ENCODE results near the gene SLC26A9.

Gene SLC26A9

GRCh38 chr1:205930799-205931281 lies 12.4 kb downstream of the SLC26A9 start:
- TF ChIP-seq POLR2A (IDR thresholded peaks at IDR 0.05; ENCODE audit: low read depth, low read length) (no peak), TAF1 (IDR thresholded peaks at IDR 0.05; ENCODE audit: borderline replicate concordance, low read depth, low read length) (no peak), POLR2AphosphoS5 (IDR thresholded peaks at IDR 0.05; ENCODE audit: low read depth, low read length) (no peak)
- no peak for FAIRE-seq
- no peak for DNase-seq (ENCODE audit: insufficient read length)

DNA sequence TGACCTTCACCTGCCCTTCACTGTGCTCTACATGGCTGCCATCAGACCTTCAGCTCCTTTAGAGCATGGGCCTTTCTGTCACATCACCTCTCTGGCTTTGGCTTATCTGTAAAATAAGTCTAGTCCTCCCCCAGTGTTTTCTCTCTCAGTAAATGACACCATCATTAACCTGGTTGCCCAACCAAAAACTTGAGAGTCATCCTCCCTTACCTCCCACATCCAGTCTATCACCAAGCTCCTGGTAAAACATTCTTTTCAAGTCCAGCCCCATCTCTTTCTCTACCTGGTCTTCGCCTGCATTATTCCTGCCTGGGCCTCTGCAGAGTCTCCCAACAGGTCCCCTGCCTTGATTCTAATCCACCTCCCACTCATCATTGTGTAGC lies 13.1 kb downstream of the SLC26A9 start:
- TF ChIP-seq TAF1 (IDR thresholded peaks at IDR 0.05; ENCODE audit: borderline replicate concordance, low read depth, low read length), result no peak
- TF ChIP-seq POLR2A (IDR thresholded peaks at IDR 0.05; ENCODE audit: low read depth, low read length), result no peak
- no peak for TF ChIP-seq POLR2AphosphoS5 (IDR thresholded peaks at IDR 0.05; ENCODE audit: low read depth, low read length)
- FAIRE-seq (no peak), DNase-seq (ENCODE audit: insufficient read length) (no peak)

DNA sequence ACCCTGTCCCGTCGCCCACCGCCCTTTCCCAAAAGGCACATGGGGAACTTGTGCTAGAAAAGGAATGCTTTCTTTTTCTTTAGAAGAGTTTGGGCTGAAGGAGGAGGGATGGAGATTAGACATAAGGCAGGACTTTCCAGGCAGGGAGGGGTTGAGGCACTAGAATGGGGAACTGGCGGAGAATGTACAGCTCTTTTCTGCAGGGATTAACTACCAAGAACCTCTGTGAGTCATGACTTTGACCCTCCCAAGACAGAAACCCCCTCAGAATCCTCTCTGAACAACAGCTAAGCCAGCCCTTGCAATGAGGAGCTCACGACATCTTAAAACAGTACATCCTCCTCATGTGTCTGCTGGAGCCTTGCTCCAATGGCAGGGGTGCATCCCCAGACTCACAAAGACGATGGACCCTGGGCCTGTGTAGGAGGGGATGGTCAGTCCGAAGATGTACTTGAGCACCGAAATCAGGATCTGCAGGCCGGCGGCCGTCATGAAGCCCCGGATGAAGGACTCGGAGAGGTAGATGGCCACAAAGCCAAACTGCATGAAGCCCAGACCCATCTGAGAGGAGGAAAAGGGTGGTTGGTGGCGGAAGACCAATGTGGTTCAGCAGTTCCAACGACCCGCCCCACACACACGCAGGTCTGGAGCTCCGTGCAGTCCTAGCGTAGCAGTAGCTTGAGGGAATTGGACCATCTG lies 13.6 kb downstream of the SLC26A9 start:
- no peak for DNase-seq (ENCODE audit: insufficient read length)
- TF ChIP-seq TAF1 (IDR thresholded peaks at IDR 0.05; ENCODE audit: borderline replicate concordance, low read depth, low read length) (no peak), POLR2A (IDR thresholded peaks at IDR 0.05; ENCODE audit: low read depth, low read length) (no peak), POLR2AphosphoS5 (IDR thresholded peaks at IDR 0.05; ENCODE audit: low read depth, low read length) (no peak)
- FAIRE-seq, result no peak

- TF ChIP-seq POLR2AphosphoS5 (IDR thresholded peaks at IDR 0.05; ENCODE audit: low read depth, low read length) (no peak), TAF1 (IDR thresholded peaks at IDR 0.05; ENCODE audit: borderline replicate concordance, low read depth, low read length) (no peak), POLR2A (IDR thresholded peaks at IDR 0.05; ENCODE audit: low read depth, low read length) (no peak)
- DNase-seq (ENCODE audit: insufficient read length) (no peak), FAIRE-seq (no peak)
Observed at GRCh38 chr1:205928317-205928716, 14.9 kb downstream of the SLC26A9 start.

DNA sequence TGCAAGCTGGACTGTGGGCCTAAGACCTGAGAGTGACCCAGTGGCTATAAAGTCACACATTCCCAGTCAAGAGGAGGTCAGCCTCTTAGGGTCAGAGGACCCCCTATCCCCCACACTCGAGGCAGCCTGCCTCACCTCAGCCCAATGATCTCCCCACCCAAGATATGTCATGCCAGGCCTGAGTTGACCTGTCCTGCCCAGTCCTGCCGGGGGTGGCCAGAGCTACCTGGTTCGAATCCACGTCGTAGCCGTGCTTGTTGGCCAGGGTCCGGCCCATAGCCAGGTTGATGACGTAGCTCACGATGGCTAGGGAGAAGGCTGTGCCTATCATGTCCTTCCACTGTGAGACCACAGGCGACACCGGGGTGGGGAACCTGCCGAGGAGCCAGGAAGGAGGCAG lies 15.6 kb downstream of the SLC26A9 start:
- FAIRE-seq (no peak), DNase-seq (ENCODE audit: insufficient read length) (no peak)
- TF ChIP-seq POLR2AphosphoS5 (IDR thresholded peaks at IDR 0.05; ENCODE audit: low read depth, low read length) (no peak), POLR2A (IDR thresholded peaks at IDR 0.05; ENCODE audit: low read depth, low read length) (no peak), TAF1 (IDR thresholded peaks at IDR 0.05; ENCODE audit: borderline replicate concordance, low read depth, low read length) (no peak)

DNA sequence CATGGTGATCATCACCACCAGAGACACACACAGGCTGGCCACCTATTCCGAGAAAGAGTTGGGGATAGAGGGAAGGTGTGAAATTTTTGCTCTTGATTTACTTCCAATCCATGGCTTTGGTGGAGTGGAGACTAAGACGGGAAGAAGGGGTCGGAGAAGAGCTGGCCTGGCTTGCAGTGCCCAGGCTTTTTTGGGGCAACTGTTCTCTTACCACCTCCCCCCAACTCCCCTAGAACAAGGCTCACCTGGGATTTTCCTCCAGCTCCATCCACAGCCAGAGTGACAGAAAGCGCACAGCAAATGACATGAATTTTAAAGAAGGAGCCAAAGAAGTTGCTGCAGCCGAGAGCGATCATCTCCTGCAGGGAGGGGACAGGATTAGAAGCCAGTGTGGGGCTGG lies 16.0 kb downstream of the SLC26A9 start:
- DNase-seq (ENCODE audit: insufficient read length) (no peak), FAIRE-seq (no peak)
- TF ChIP-seq POLR2A (IDR thresholded peaks at IDR 0.05; ENCODE audit: low read depth, low read length) (no peak), POLR2AphosphoS5 (IDR thresholded peaks at IDR 0.05; ENCODE audit: low read depth, low read length) (no peak), TAF1 (IDR thresholded peaks at IDR 0.05; ENCODE audit: borderline replicate concordance, low read depth, low read length) (no peak)

DNA sequence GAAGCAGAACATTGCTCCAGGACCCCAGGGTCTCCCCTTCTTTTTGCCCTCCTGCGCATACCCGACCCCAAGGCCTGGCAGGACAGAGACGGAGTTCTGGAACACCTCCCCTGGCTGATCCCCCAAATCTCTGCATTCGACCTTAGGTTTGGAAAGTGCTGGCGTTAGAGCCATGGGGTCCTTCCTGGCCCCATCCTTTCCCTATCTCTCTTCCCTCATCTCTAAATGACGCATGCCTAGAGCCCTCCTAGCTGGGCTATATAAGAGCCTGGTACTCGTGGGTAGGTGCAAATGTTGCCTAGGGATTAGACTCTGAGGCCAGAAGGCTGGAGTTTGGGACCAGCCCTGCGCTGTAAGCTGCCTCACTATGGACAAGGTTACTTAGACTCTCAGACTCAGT lies 16.6 kb downstream of the SLC26A9 start:
- DNase-seq (ENCODE audit: insufficient read length) (no peak), FAIRE-seq (no peak)
- TF ChIP-seq POLR2AphosphoS5 (IDR thresholded peaks at IDR 0.05; ENCODE audit: low read depth, low read length) (no peak), POLR2A (IDR thresholded peaks at IDR 0.05; ENCODE audit: low read depth, low read length) (no peak), TAF1 (IDR thresholded peaks at IDR 0.05; ENCODE audit: borderline replicate concordance, low read depth, low read length) (no peak)

- FAIRE-seq (no peak), DNase-seq (ENCODE audit: insufficient read length) (no peak)
- TF ChIP-seq TAF1 (IDR thresholded peaks at IDR 0.05; ENCODE audit: borderline replicate concordance, low read depth, low read length), result no peak
- no peak for TF ChIP-seq POLR2AphosphoS5 (IDR thresholded peaks at IDR 0.05; ENCODE audit: low read depth, low read length)
- TF ChIP-seq POLR2A (IDR thresholded peaks at IDR 0.05; ENCODE audit: low read depth, low read length), result no peak
Observed at GRCh38 chr1:205926213-205926612, 17.0 kb downstream of the SLC26A9 start.

DNA sequence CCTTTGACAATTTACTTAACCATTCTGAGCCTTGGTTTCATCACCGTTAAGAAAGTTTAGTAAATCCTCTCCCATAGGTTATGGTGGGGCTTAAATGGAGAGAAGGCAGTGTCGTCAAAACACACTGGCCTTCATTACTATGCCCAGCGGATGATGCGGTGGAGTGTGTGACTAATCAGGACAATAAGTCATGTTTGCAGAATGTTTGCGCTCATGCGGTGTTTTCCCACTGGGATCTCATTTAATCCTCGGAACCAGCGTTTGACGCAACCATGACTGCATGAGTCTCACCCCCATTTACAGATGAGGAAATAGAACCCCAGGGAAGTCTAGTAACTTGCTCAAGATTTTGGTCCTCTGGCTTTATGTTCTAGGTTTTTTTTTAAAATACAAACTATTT lies 17.5 kb downstream of the SLC26A9 start:
- no peak for DNase-seq (ENCODE audit: insufficient read length)
- TF ChIP-seq POLR2A (IDR thresholded peaks at IDR 0.05; ENCODE audit: low read depth, low read length), result no peak
- TF ChIP-seq POLR2AphosphoS5 (IDR thresholded peaks at IDR 0.05; ENCODE audit: low read depth, low read length), result no peak
- TF ChIP-seq TAF1 (IDR thresholded peaks at IDR 0.05; ENCODE audit: borderline replicate concordance, low read depth, low read length), result no peak
- FAIRE-seq, result no peak

GRCh38 chr1:205924460-205924790 lies 18.8 kb downstream of the SLC26A9 start:
- TF ChIP-seq POLR2A (IDR thresholded peaks at IDR 0.05; ENCODE audit: low read depth, low read length) (no peak), POLR2AphosphoS5 (IDR thresholded peaks at IDR 0.05; ENCODE audit: low read depth, low read length) (no peak), TAF1 (IDR thresholded peaks at IDR 0.05; ENCODE audit: borderline replicate concordance, low read depth, low read length) (no peak)
- no peak for DNase-seq (ENCODE audit: insufficient read length)
- no peak for FAIRE-seq

DNA sequence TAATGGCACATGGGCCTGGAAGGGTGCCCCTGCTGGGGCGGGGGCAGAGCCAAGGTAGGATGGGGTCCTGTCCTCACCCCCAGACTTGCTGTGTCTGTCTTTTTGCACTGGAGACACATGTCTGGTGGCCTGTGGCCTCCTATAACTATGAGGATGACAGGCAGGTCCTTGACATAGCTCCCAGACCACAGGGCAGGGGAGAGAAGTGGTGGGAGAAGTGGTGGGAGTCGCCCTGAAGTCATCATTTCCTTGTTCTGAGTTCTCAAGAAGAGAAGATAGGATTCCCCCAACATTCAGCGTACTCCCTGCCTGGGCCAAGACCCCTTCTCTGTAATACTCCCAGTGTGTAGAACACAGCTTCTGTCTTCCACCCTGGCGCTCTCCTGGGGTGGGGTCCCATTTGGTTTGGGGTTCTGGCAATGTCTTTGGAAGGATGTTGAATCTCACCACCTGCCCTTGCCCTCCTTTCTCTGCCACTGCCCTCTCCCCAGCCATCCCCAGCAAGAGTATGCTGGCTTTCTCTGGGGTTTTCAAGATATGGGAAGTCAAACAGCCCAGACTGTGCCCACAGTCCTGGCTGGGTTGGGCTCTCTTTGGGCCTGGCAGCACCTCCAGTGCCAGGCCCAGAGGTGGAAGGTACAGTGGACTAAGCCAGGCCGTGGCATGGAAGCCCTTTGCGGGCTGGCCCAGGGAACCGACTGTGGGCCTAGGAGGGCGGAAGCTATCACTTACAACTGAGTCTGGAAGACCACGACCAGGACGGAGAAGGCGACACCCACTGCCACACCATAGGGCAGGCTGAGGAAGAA lies 19.4 kb downstream of the SLC26A9 start:
- TF ChIP-seq POLR2AphosphoS5 (IDR thresholded peaks at IDR 0.05; ENCODE audit: low read depth, low read length), result no peak
- TF ChIP-seq TAF1 (IDR thresholded peaks at IDR 0.05; ENCODE audit: borderline replicate concordance, low read depth, low read length), result no peak
- no peak for TF ChIP-seq POLR2A (IDR thresholded peaks at IDR 0.05; ENCODE audit: low read depth, low read length)
- DNase-seq (ENCODE audit: insufficient read length), result no peak
- FAIRE-seq, result no peak

DNA sequence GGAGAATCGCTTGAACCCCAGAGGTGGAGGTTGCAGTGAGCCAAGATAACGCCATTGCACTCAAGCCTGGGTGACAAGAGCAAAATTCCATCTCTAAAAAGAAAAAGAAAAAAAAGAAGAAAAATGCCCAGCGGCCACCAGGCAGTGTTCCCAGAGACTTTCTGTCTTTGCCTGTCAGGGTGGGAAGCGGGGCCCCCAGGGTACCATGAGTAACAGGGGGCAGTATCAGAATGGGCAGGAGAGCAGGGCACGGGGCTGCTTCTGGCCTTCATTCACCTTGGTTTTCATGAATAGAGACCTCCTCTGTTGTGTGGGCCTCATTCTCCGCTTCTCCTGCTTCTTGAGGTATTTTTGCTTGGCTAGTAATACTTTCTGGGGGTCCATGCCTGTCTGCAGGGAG lies 20.4 kb downstream of the SLC26A9 start:
- FAIRE-seq (no peak), DNase-seq (ENCODE audit: insufficient read length) (no peak)
- TF ChIP-seq POLR2A (IDR thresholded peaks at IDR 0.05; ENCODE audit: low read depth, low read length) (no peak), TAF1 (IDR thresholded peaks at IDR 0.05; ENCODE audit: borderline replicate concordance, low read depth, low read length) (no peak), POLR2AphosphoS5 (IDR thresholded peaks at IDR 0.05; ENCODE audit: low read depth, low read length) (no peak)
